Stimulated activated CD4-positive, alpha-beta T cell treated with anti-CD3 and anti-CD28 coated beads, Interleukin-15, amount 100 ng/mL, for 48 hours (primary cell): ENCODE measurements around the gene MPZL3.

ENCODE experiments used
- DNase-seq, 2 donors: peaks; one replicate each; pipeline ENCODE4 v3.0.0-alpha.2; 2020; ENCODE audit warnings: low read depth in 2 of 2

MPZL3 gene

GRCh38 chr11:118264569-118265465, 12.7 kb upstream of the MPZL3 start:
- no peak for DNase-seq

- no peak for DNase-seq
Measured at GRCh38 chr11:118263695-118264568, 11.8 kb upstream of the MPZL3 start, which contains the start of gene MPZL2. MPZL2 (minus strand) TSS chr11:118264297; CDS start chr11:118264153, 144 bp downstream.

- no peak for DNase-seq
Measured at GRCh38 chr11:118263112-118263511, 10.9 kb upstream of the MPZL3 start.

GRCh38 chr11:118260353-118260752, 8.2 kb upstream of the MPZL3 start:
- DNase-seq: no peak

GRCh38 chr11:118259138-118259537, 7.0 kb upstream of the MPZL3 start:
- DNase-seq: no peak

- no peak for DNase-seq
Measured at GRCh38 chr11:118258410-118258809, 6.2 kb upstream of the MPZL3 start.

GRCh38 chr11:118252688-118253087, 523 bp upstream of the MPZL3 start:
- DNase-seq: no peak

GRCh38 chr11:118247041-118247440, 5.1 kb downstream of the MPZL3 start:
- no peak for DNase-seq

- no peak for DNase-seq
Measured at GRCh38 chr11:118245936-118246562, 6.1 kb downstream of the MPZL3 start.

- DNase-seq: no peak
Measured at GRCh38 chr11:118243993-118244762, 8.0 kb downstream of the MPZL3 start.

GRCh38 chr11:118243161-118243560, 9.0 kb downstream of the MPZL3 start:
- no peak for DNase-seq

- no peak for DNase-seq
Measured at GRCh38 chr11:118241764-118242098, 10.4 kb downstream of the MPZL3 start.

GRCh38 chr11:118240999-118241763, 11.0 kb downstream of the MPZL3 start:
- peak; percentile 61 to 67 for DNase-seq

GRCh38 chr11:118239509-118240205, 12.5 kb downstream of the MPZL3 start:
- DNase-seq: no peak

GRCh38 chr11:118238929-118239328, 13.2 kb downstream of the MPZL3 start:
- DNase-seq: no peak

GRCh38 chr11:118238421-118238820, 13.7 kb downstream of the MPZL3 start:
- no peak for DNase-seq

- DNase-seq: no peak
Measured at GRCh38 chr11:118236170-118236569, 16.0 kb downstream of the MPZL3 start.

GRCh38 chr11:118234833-118235232, 17.3 kb downstream of the MPZL3 start:
- DNase-seq: no peak

GRCh38 chr11:118233850-118234249, 18.3 kb downstream of the MPZL3 start:
- DNase-seq: no peak

GRCh38 chr11:118233377-118233776, 18.8 kb downstream of the MPZL3 start:
- no peak for DNase-seq
